ENCODE data around the gene TXLNB.

- no peak for TF ChIP-seq CTCF (IDR thresholded peaks at IDR 0.05; ENCODE audit: low read length)
- TF ChIP-seq EZH2phosphoT487 (IDR thresholded peaks at IDR 0.05; ENCODE audit: low read length): no peak
Measured at GRCh38 chr6:139254196-139254595, 37.6 kb downstream of the TXLNB start.
